Astrocyte (in vitro differentiated cells and primary cell): ENCODE measurements around the gene MRPS18A.

Source experiments
- CTCF ChIP-seq: IDR thresholded peaks from 2 replicates; pipeline ENCODE4 v1.5.1; 2011; ENCODE audit warnings: low read depth, mild to moderate bottlenecking, inconsistent platforms, low read length, moderate library complexity; ENCODE audit not compliant: insufficient read depth
- EZH2 ChIP-seq: IDR thresholded peaks from 2 replicates; pipeline ENCODE4 v1.6.1; 2012; ENCODE audit warnings: mild to moderate bottlenecking, low read length, inconsistent platforms; ENCODE audit not compliant: insufficient read depth

GRCh38 chr6:43702534-43703440 is 15.2 kb upstream of the MRPS18A start:
- TF ChIP-seq CTCF, result no peak
- no peak for TF ChIP-seq EZH2
